ENCODE results near the gene ADAP1.

The ADAP1 gene

GRCh38 chr7:853366-854117, 100.9 kb downstream of the ADAP1 start:
- no peak for FAIRE-seq

- FAIRE-seq = no peak
Observed at GRCh38 chr7:851204-851603, 103.3 kb downstream of the ADAP1 start.

- FAIRE-seq = no peak
Observed at GRCh38 chr7:849781-850180, 104.7 kb downstream of the ADAP1 start.

- no peak for FAIRE-seq
Observed at GRCh38 chr7:849145-849544, 105.3 kb downstream of the ADAP1 start.

Data from islet of Langerhans (tissue), 1 donor.